ENCODE data around the gene UTP3. TPM values are rescaled to one million over a fixed set of nuclear protein-coding genes. Genes with fewer than 3 reads are reported as not detected.
"Not testable (repeated sequence)": the region's sequence is repeated elsewhere in the genome, so short reads cannot be mapped to it uniquely, and the experiment has no call there.

Gene UTP3
- total RNA-seq, 1 donor from 2014 or later, result 38.5 TPM

- Mint-ChIP-seq H3K4me1 (peaks cover 52% of the 10 kb centered on the region), H3K27ac (peak overlapping the region; percentile 85), H3K27me3 (no peaks in the 10 kb centered on the region), H3K36me3 (ENCODE audit: low read depth) (no peaks in the 10 kb centered on the region), H3K4me3 (peak overlapping the region; percentile 78), H3K9me3 (no peaks in the 10 kb centered on the region)
- ChIA-PET CTCF (interaction anchor here (0.6 to 4.2 kb wide), 19 partner anchors 10 to 291 kb away, joined by 3 to 50 read pairs (median 8); partner anchors contain the start of genes GRSF1 and RUFY3), POLR2A (interaction anchor here (0.6 to 5.7 kb wide), 21 partner anchors 10 to 260 kb away, joined by 3 to 91 read pairs (median 6); partner anchors contain the start of genes DCK, GRSF1, RUFY3 and UTP3)
- intact Hi-C loops (cut with micrococcal nuclease), result loop anchor here (1.0 kb wide), 6 partner anchors 20 to 168 kb away; partner anchors contain the start of genes MOB1B and UTP3
- no peak for TF ChIP-seq CTCF (IDR thresholded peaks at IDR 0.05)
- peak; percentile 96 for ATAC-seq (ENCODE audit: low read depth)
- DNase-seq, result no peak
Measured at GRCh38 chr4:70734168-70734954, 46.0 kb downstream of the UTP3 start.

GRCh38 chr4:70734971-70735370, 46.6 kb downstream of the UTP3 start:
- POLR2A ChIA-PET, result interaction anchor here (0.6 to 5.7 kb wide), 22 partner anchors 9 to 260 kb away, joined by 3 to 91 read pairs (median 6); partner anchors contain the start of genes DCK, GRSF1, MOB1B and RUFY3
- no peak for TF ChIP-seq CTCF (IDR thresholded peaks at IDR 0.05)
- Mint-ChIP-seq H3K27me3 (no peaks in the 10 kb centered on the region), H3K36me3 (ENCODE audit: low read depth) (no peaks in the 10 kb centered on the region), H3K9me3 (no peaks in the 10 kb centered on the region), H3K27ac (peak overlapping the region; percentile 85), H3K4me3 (peak overlapping the region; percentile 78), H3K4me1 (peaks cover 52% of the 10 kb centered on the region)
- ATAC-seq (ENCODE audit: low read depth), result peak; percentile 25
- CTCF ChIA-PET, result interaction anchor here (0.6 to 4.2 kb wide), 22 partner anchors 10 to 291 kb away, joined by 3 to 50 read pairs (median 8); partner anchors contain the start of genes GRSF1, JCHAIN and RUFY3
- intact Hi-C loops (cut with micrococcal nuclease), result loop anchor here (1.0 to 5.0 kb wide), 8 partner anchors 19 to 192 kb away; partner anchors contain the start of genes MOB1B and UTP3
- no peak for DNase-seq

- not testable (repeated sequence) for ATAC-seq (ENCODE audit: low read depth); H3K36me3 Mint-ChIP-seq (ENCODE audit: low read depth); DNase-seq; H3K27me3 Mint-ChIP-seq; H3K9me3 Mint-ChIP-seq
- Mint-ChIP-seq H3K4me1 (peaks cover 52% of the 10 kb centered on the region), H3K27ac (peak overlapping the region; percentile 56), H3K4me3 (peak overlapping the region; percentile 63)
- ChIA-PET POLR2A (interaction anchor here (0.7 to 5.7 kb wide), 14 partner anchors 14 to 259 kb away, joined by 3 to 91 read pairs (median 8); partner anchors contain the start of genes DCK, GRSF1, MOB1B and UTP3), CTCF (interaction anchor here (0.9 to 4.2 kb wide), 19 partner anchors 9 to 274 kb away, joined by 3 to 50 read pairs (median 8); partner anchors contain the start of genes DCK, GRSF1, MOB1B and RUFY3)
- intact Hi-C loops (cut with micrococcal nuclease), result loop anchor here (5.0 kb wide), 2 partner anchors 36 to 191 kb away; no protein-coding TSS in a partner anchor
Measured at GRCh38 chr4:70735915-70736314, 47.6 kb downstream of the UTP3 start.

GRCh38 chr4:70737006-70737405, 48.7 kb downstream of the UTP3 start:
- TF ChIP-seq CTCF (IDR thresholded peaks at IDR 0.05), result no peak
- intact Hi-C loops (cut with micrococcal nuclease), result loop anchor here (5.0 kb wide), 2 partner anchors 35 to 190 kb away; no protein-coding TSS in a partner anchor
- POLR2A ChIA-PET, result interaction anchor here (0.9 to 5.7 kb wide), 4 partner anchors 12 to 79 kb away, joined by 3 to 91 read pairs (median 4); no protein-coding TSS in a partner anchor
- H3K27ac Mint-ChIP-seq, result no peak overlapping the region
- CTCF ChIA-PET, result interaction anchor here (1.0 to 4.2 kb wide), 11 partner anchors 12 to 257 kb away, joined by 3 to 50 read pairs (median 5); partner anchors contain the start of genes DCK, GRSF1 and MOB1B
- ATAC-seq (ENCODE audit: low read depth) (no peak), DNase-seq (no peak)
- no peaks in the 10 kb centered on the region for H3K27me3 Mint-ChIP-seq
- H3K36me3 Mint-ChIP-seq (ENCODE audit: low read depth), result no peaks in the 10 kb centered on the region
- no peaks in the 10 kb centered on the region for H3K9me3 Mint-ChIP-seq
- H3K4me1 Mint-ChIP-seq, result peaks cover 44% of the 10 kb centered on the region
- H3K4me3 Mint-ChIP-seq, result no peak overlapping the region

- no peak overlapping the region for H3K27ac Mint-ChIP-seq
- ChIA-PET POLR2A (interaction anchor here (0.7 to 5.7 kb wide), 5 partner anchors 12 to 101 kb away, joined by 3 to 91 read pairs (median 4); no protein-coding TSS in a partner anchor), CTCF (interaction anchor here (1.0 to 4.2 kb wide), 9 partner anchors 12 to 256 kb away, joined by 3 to 18 read pairs (median 4); partner anchors contain the start of genes DCK and MOB1B)
- no peaks in the 10 kb centered on the region for H3K36me3 Mint-ChIP-seq (ENCODE audit: low read depth)
- intact Hi-C loops (cut with micrococcal nuclease), result loop anchor here (5.0 kb wide), 2 partner anchors 35 to 190 kb away; no protein-coding TSS in a partner anchor
- ATAC-seq (ENCODE audit: low read depth) (no peak), DNase-seq (no peak)
- no peak overlapping the region for H3K4me3 Mint-ChIP-seq
- H3K4me1 Mint-ChIP-seq, result peaks cover 44% of the 10 kb centered on the region
- no peaks in the 10 kb centered on the region for H3K27me3 Mint-ChIP-seq
- no peaks in the 10 kb centered on the region for H3K9me3 Mint-ChIP-seq
- TF ChIP-seq CTCF (IDR thresholded peaks at IDR 0.05), result no peak
Measured at GRCh38 chr4:70737409-70737808, 49.1 kb downstream of the UTP3 start.

Measured in activated B cell treated with CpG ODN at 0.5 μM for 24 hours (primary cell).